Measurements from ENCODE around the gene TTLL11. TPM values are rescaled to one million over a fixed set of nuclear protein-coding genes. Genes with fewer than 3 reads are reported as not detected.

Gene TTLL11
- total RNA-seq, 1 experiment from 2014 or later: 1.6 TPM

GRCh38 chr9:121852651-121853616 is 240.2 kb downstream of the TTLL11 start:
- DNase-seq (ENCODE audit: low read depth, low spot score): no peak
- in situ Hi-C loops (cut with HindIII; ENCODE audit: low pct_unique_long_range_greater_than_20kb, low sequenced_read_pairs): no loop called here

- in situ Hi-C loops (cut with HindIII; ENCODE audit: low pct_unique_long_range_greater_than_20kb, low sequenced_read_pairs): no loop called here
Observed at GRCh38 chr9:121852241-121852640, 240.9 kb downstream of the TTLL11 start.

GRCh38 chr9:121851641-121852091 is 241.4 kb downstream of the TTLL11 start:
- in situ Hi-C loops (cut with HindIII; ENCODE audit: low pct_unique_long_range_greater_than_20kb, low sequenced_read_pairs): no loop called here
- DNase-seq (ENCODE audit: low read depth, low spot score): no peak

More at GRCh38 chr9:121852241-121852640, 240.9 kb downstream of the TTLL11 start:
- DNase-seq (ENCODE audit: low read depth, low spot score): no peak

GRCh38 chr9:121850366-121850765 is 242.7 kb downstream of the TTLL11 start:
- no peak for DNase-seq (ENCODE audit: low read depth, low spot score)
- in situ Hi-C loops (cut with HindIII; ENCODE audit: low pct_unique_long_range_greater_than_20kb, low sequenced_read_pairs): no loop called here

GRCh38 chr9:121849554-121849953 is 243.6 kb downstream of the TTLL11 start:
- no peak for DNase-seq (ENCODE audit: low read depth, low spot score)
- in situ Hi-C loops (cut with HindIII; ENCODE audit: low pct_unique_long_range_greater_than_20kb, low sequenced_read_pairs): no loop called here

GRCh38 chr9:121844562-121844961 is 248.5 kb downstream of the TTLL11 start:
- no peak for DNase-seq (ENCODE audit: low read depth, low spot score)
- in situ Hi-C loops (cut with HindIII; ENCODE audit: low pct_unique_long_range_greater_than_20kb, low sequenced_read_pairs): no loop called here

GRCh38 chr9:121844098-121844497 is 249.0 kb downstream of the TTLL11 start:
- in situ Hi-C loops (cut with HindIII; ENCODE audit: low pct_unique_long_range_greater_than_20kb, low sequenced_read_pairs): no loop called here

GRCh38 chr9:121842612-121842978 is 250.5 kb downstream of the TTLL11 start:
- in situ Hi-C loops (cut with HindIII; ENCODE audit: low pct_unique_long_range_greater_than_20kb, low sequenced_read_pairs): no loop called here
- no peak for DNase-seq (ENCODE audit: low read depth, low spot score)

More at GRCh38 chr9:121844098-121844497, 249.0 kb downstream of the TTLL11 start:
- DNase-seq (ENCODE audit: low read depth, low spot score): no peak

GRCh38 chr9:121841771-121842611 is 251.1 kb downstream of the TTLL11 start:
- in situ Hi-C loops (cut with HindIII; ENCODE audit: low pct_unique_long_range_greater_than_20kb, low sequenced_read_pairs): no loop called here
- DNase-seq (ENCODE audit: low read depth, low spot score): no peak

GRCh38 chr9:121840838-121841760 is 252.0 kb downstream of the TTLL11 start:
- in situ Hi-C loops (cut with HindIII; ENCODE audit: low pct_unique_long_range_greater_than_20kb, low sequenced_read_pairs): no loop called here
- DNase-seq (ENCODE audit: low read depth, low spot score): no peak

- no peak for DNase-seq (ENCODE audit: low read depth, low spot score)
- in situ Hi-C loops (cut with HindIII; ENCODE audit: low pct_unique_long_range_greater_than_20kb, low sequenced_read_pairs): no loop called here
Observed at GRCh38 chr9:121839726-121840500, 253.2 kb downstream of the TTLL11 start.

- no peak for DNase-seq (ENCODE audit: low read depth, low spot score)
- in situ Hi-C loops (cut with HindIII; ENCODE audit: low pct_unique_long_range_greater_than_20kb, low sequenced_read_pairs): no loop called here
Observed at GRCh38 chr9:121838746-121839669, 254.1 kb downstream of the TTLL11 start.

GRCh38 chr9:121837113-121837961 is 255.8 kb downstream of the TTLL11 start:
- no peak for DNase-seq (ENCODE audit: low read depth, low spot score)
- in situ Hi-C loops (cut with HindIII; ENCODE audit: low pct_unique_long_range_greater_than_20kb, low sequenced_read_pairs): no loop called here

- in situ Hi-C loops (cut with HindIII; ENCODE audit: low pct_unique_long_range_greater_than_20kb, low sequenced_read_pairs): no loop called here
- no peak for DNase-seq (ENCODE audit: low read depth, low spot score)
Observed at GRCh38 chr9:121836366-121836885, 256.7 kb downstream of the TTLL11 start.
